Measurements from ENCODE around the gene AGBL5.
A peak's percentile ranks its signal among the peaks of the same experiment; 100 is the strongest.
"Not testable (repeated sequence)": the region's sequence is repeated elsewhere in the genome, so short reads cannot be mapped to it uniquely, and the experiment has no call there.

Gene AGBL5

GRCh38 chr2:27091746-27092695 lies 40.6 kb downstream of the AGBL5 start:
- no peak for DNase-seq (ENCODE audit: low read depth)

DNA sequence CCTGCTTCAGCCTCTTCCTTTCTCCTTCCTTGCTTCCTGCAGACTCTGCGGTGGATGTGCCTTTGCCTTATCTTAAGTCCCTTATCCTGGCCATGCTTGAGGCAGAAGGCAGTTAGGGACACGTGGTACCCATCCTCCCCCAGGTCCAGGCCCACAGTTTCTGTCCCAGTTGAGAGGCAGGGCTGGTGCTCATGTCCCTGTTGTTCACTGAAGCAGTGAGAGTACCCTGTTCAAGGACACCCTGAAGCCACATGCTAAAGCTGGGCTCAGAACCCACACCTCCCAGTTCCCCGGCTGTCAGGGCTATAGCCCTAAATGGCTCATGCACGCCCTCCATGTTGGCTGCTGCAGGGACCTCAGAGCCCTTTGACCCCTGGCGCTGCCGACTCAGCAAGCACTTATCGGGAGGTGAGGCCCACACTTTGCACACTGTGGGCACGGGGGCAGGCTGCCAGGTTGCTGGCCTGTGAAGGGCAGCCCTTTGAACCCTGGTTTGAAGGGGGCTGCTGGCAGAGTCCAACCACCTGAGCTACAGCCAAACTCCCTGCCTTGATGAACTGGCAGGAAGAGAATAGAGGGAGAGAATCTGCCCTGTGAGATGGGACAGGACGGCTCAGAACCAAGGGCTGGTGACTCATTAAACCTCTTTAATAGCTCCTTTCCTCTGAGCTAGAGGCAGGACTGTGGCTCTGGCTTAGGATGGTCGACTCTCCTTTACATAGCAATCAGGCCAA lies 41.4 kb downstream of the AGBL5 start:
- DNase-seq (ENCODE audit: low read depth): no peak

- DNase-seq (ENCODE audit: low read depth): no peak
Observed at GRCh38 chr2:27093430-27094352, 42.2 kb downstream of the AGBL5 start.

DNA sequence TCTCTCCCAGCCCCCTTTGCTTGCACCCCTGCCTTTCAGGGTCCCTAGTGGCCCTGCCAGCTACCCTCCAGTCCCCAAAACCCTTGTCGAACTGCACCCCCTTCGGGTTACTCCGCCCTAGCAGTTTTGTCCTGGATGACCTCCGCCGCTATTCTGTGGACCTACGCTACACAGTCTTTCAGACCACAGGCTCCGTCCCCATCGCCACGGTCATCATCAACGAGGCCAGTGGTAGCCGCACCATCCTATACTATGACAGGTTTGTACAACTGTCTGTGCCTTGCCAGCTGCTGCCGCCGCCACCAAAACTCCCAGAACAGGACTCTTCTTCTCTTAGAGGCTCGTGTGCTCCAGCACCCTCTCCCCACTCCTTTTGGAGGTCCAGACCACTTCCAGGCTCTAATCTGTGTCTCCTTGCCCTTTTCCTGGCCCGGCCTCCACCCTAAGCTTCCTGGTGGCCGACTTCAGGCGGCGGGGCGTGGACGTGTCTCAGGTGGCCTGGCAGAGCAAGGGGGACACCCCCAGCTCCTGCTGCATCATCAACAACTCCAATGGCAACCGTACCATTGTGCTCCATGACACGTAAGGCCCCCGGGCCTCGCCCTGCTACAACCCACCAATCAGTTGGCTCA lies 43.0 kb downstream of the AGBL5 start:
- DNase-seq (ENCODE audit: low read depth): no peak

DNA sequence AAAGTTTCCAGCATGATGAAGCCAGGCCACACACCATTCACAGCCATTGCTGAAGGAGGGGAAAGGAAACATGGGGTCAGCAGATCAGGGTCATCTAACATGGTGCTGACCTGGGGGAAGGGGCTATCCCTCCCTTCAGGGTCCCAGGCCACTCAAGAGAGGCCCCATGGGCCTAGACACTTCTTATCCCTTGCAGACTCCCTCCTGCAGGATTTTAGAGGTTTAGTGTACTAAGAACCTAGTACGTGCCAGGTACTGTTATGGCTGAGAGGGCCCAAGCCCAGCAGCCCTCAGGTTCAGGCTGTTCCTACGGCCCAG lies 43.9 kb downstream of the AGBL5 start:
- DNase-seq (ENCODE audit: low read depth): no peak

- peak; percentile 67 for DNase-seq (ENCODE audit: low read depth)
Observed at GRCh38 chr2:27095745-27096651, 44.5 kb downstream of the AGBL5 start.

GRCh38 chr2:27096748-27097297 lies 45.4 kb downstream of the AGBL5 start:
- no peak for DNase-seq (ENCODE audit: low read depth)

- no peak for DNase-seq (ENCODE audit: low read depth)
Observed at GRCh38 chr2:27097341-27097740, 45.9 kb downstream of the AGBL5 start.

DNA sequence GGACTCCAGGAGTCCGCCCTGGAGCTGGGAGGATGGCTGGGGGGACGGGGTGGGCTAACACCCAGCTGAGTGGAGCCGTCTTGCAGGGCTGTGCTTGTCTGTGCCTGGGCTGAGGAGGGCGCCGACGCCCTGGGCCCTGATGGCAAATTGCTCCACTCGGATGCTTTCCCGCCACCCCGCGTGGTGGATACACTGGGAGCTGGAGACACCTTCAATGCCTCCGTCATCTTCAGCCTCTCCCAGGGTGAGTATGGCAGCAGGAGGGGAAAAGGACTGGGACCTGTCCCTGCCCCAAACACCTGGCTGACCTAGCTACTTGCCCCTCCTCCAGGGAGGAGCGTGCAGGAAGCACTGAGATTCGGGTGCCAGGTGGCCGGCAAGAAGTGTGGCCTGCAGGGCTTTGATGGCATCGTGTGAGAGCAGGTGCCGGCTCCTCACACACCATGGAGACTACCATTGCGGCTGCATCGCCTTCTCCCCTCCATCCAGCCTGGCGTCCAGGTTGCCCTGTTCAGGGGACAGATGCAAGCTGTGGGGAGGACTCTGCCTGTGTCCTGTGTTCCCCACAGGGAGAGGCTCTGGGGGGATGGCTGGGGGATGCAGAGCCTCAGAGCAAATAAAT lies 48.0 kb downstream of the AGBL5 start:
- no peak for DNase-seq (ENCODE audit: low read depth)

DNA sequence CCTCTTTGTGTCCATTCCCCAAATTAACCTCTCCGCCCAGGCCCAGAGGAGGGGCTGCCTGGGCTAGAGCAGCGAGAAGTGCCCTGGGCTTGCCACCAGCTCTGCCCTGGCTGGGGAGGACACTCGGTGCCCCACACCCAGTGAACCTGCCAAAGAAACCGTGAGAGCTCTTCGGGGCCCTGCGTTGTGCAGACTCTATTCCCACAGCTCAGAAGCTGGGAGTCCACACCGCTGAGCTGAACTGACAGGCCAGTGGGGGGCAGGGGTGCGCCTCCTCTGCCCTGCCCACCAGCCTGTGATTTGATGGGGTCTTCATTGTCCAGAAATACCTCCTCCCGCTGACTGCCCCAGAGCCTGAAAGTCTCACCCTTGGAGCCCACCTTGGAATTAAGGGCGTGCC lies 48.6 kb downstream of the AGBL5 start:
- no peak for DNase-seq (ENCODE audit: low read depth)

GRCh38 chr2:27102329-27102728 lies 50.9 kb downstream of the AGBL5 start:
- DNase-seq (ENCODE audit: low read depth): no peak

DNA sequence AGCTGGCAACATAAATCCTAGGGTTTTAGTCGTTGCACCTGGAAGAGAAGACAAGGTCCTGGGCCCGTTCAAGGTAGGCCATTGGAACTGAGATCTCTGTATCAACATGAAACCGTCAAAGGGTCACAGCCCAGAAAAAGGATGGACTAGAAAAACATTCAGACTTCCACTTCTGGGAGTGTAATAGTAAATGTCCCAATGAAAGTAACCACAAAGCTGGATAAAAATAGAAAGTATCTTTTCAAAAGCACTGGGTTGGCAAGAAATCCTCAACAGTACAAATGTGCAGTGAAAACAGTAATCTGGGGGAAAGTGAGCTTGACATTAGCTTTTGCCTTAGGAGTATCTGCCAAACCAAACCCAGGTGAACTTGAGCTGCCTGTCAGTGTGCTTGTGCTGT lies 54.5 kb downstream of the AGBL5 start:
- no peak for DNase-seq (ENCODE audit: low read depth)

DNA sequence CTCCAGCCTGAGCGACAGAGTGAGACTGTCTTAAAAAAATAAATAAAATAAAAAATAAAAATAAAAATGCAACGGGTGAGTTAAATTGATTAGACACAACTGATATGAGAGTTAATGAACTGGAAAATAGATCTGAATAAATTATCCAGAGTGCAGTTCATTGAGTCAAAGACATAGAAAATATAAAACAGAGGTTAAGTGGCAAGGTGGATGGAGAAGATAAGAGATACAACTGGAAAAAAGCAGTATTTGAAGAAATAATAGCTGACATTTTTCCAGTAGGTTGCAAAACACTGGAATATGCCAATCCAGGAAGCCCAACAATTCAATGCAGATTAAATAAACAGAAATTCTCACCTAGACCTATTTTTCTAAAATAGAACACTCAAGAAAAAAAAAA lies 56.8 kb downstream of the AGBL5 start:
- no peak for DNase-seq (ENCODE audit: low read depth)

- DNase-seq (ENCODE audit: low read depth): no peak
Observed at GRCh38 chr2:27109083-27109482, 57.6 kb downstream of the AGBL5 start.

DNA sequence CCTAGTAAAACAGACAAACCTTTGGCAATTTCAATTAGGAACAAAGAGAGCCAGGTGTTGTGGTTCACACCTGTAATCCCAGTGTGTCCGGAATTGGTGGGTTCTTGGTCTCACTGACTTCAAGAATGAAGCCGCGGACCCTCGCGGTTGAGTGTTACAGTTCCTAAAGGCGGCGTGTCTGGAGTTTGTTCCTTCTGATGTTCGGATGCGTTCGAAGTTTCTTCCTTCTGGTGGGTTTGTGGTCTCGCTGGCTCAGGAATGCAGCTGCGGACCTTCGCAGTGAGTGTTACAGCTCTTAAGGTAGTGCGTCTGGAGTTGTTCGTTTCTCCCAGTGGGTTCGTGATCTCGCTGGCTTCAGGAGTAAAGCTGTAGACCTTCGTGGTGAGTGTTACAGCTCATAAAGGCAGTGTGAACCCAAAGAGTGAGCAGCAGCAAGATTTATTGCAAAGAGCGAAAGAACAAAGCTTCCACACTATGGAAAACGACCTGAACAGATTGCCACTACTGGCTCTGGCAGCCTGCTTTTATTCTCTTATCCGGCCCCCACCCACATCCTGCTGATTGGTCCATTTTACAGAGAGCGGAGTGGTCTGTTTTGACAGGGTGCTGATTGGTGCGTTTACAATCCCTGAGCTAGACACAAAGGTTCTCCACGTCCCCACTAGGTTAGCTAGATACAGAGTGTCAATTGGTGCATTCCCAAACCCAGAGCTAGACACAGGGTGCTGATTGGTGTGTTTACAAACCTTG lies 59.3 kb downstream of the AGBL5 start:
- not testable (repeated sequence) for DNase-seq (ENCODE audit: low read depth)

- not testable (repeated sequence) for DNase-seq (ENCODE audit: low read depth)
Observed at GRCh38 chr2:27111392-27112078, 60.1 kb downstream of the AGBL5 start.

- DNase-seq (ENCODE audit: low read depth): peak; percentile 17
Observed at GRCh38 chr2:27115519-27115918, 64.1 kb downstream of the AGBL5 start.

- DNase-seq (ENCODE audit: low read depth): no peak
Observed at GRCh38 chr2:27117995-27118524, 66.6 kb downstream of the AGBL5 start.

Measured in iris pigment epithelial cell (primary cell).